PC-3 (cell line): ENCODE measurements around the gene IPO8. TPM values are rescaled to one million over a fixed set of nuclear protein-coding genes. Genes with fewer than 3 reads are reported as not detected.

Experiments used
- ATAC-seq: fragments of 200-7000 bp; cut with Tn5 transposase; 2 replicates; pipeline ENCODE4 v1.9.1; 2020; ENCODE audit warnings: mild to moderate bottlenecking, moderate library complexity
- BruUV-seq: library from RNA; stranded (reverse); fragments of 400-500 nt; replicated peaks from 2 replicates; lab custom pipeline; 2021; lab: Mats Ljungman, UMichigan
- CTCF ChIA-PET: fragments of 300-600 bp; sonication (Branson Sonifier 250); formaldehyde crosslinking; loops from one replicate; lab custom pipeline; 2022; ENCODE audit warnings: antibody characterized with exemption; lab: Charles Lee
- POLR2A ChIA-PET: fragments of 300-600 bp; sonication (Branson Sonifier 250); formaldehyde crosslinking; loops from one replicate; lab custom pipeline; 2022; ENCODE audit warnings: antibody characterized with exemption; ENCODE audit not compliant: unreplicated experiment; lab: Charles Lee
- DNase-seq: peaks from one replicate; pipeline ENCODE4 v3.0.0-alpha.2; 2015
- H2AFZ ChIP-seq: fragments of 300-600 bp; sonication (generic); 2 replicates; pipeline ENCODE4 v1.6.0; 2016; ENCODE audit warnings: antibody characterized with exemption, low read length
- H3F3A ChIP-seq: fragments of 300-600 bp; sonication (generic); one replicate; pipeline ENCODE4 v1.6.0; 2017; ENCODE audit warnings: antibody characterized with exemption, low read length, control low read depth, mild to moderate bottlenecking; ENCODE audit not compliant: unreplicated experiment
- H3K27ac ChIP-seq: fragments of 300-600 bp; sonication (generic); 2 replicates; pipeline ENCODE4 v1.5.1; 2016; ENCODE audit warnings: mild to moderate bottlenecking, low read length
- H3K27me3 ChIP-seq: fragments of 300-600 bp; sonication (generic); 2 replicates; pipeline ENCODE4 v1.6.1; 2016; ENCODE audit warnings: low read length, mixed read lengths
- H3K36me3 ChIP-seq: fragments of 300-600 bp; sonication (generic); 2 replicates; pipeline ENCODE4 v1.6.1; 2016; ENCODE audit warnings: low read depth, mixed run types, low read length, mixed read lengths
- H3K4me1 ChIP-seq: fragments of 300-600 bp; sonication (generic); 2 replicates; pipeline ENCODE4 v1.5.1; 2016; ENCODE audit warnings: low read length; ENCODE audit not compliant: insufficient read depth
- H3K4me2 ChIP-seq: fragments of 300-600 bp; sonication (generic); 2 replicates; pipeline ENCODE4 v1.6.0; 2016; ENCODE audit warnings: low read length
- H3K4me3 ChIP-seq: fragments of 300-600 bp; sonication (generic); 2 replicates; pipeline ENCODE4 v1.5.1; 2016; ENCODE audit warnings: mild to moderate bottlenecking, low read length, mixed read lengths
- H3K79me2 ChIP-seq: fragments of 300-600 bp; sonication (generic); 2 replicates; pipeline ENCODE4 v1.6.1; 2017; ENCODE audit warnings: low read length, mixed read lengths
- H3K9ac ChIP-seq: fragments of 300-600 bp; sonication (generic); 2 replicates; pipeline ENCODE4 v1.6.0; 2016; ENCODE audit warnings: mild to moderate bottlenecking, low read length
- H3K9me2 ChIP-seq: fragments of 300-600 bp; sonication (generic); replicated peaks from 2 replicates; pipeline ENCODE4 v1.6.1; 2016; ENCODE audit warnings: mixed run types, low read length, mixed read lengths
- H3K9me3 ChIP-seq: fragments of 300-600 bp; sonication (generic); 2 replicates; pipeline ENCODE4 v1.6.1; 2016; ENCODE audit warnings: low read length, mixed read lengths
- H4K20me1 ChIP-seq: fragments of 300-600 bp; sonication (generic); 2 replicates; pipeline ENCODE4 v1.6.1; 2016; ENCODE audit warnings: low read length, mixed read lengths
- CTCF ChIP-seq: fragments of 300-600 bp; sonication (generic); conservative IDR thresholded peaks from 2 replicates; pipeline ENCODE4 v1.5.1; 2017; ENCODE audit warnings: antibody characterized with exemption, low read depth, mild to moderate bottlenecking, low read length
- EZH2 ChIP-seq: fragments of 300-600 bp; sonication (generic); IDR thresholded peaks from one replicate; pipeline ENCODE4 v1.6.1; 2017; ENCODE audit warnings: antibody characterized with exemption, mild to moderate bottlenecking, low read length; ENCODE audit not compliant: unreplicated experiment
- EZH2phosphoT487 ChIP-seq: fragments of 300-600 bp; sonication (generic); IDR thresholded peaks from 2 replicates; pipeline ENCODE4 v1.6.1; 2018; ENCODE audit warnings: mild to moderate bottlenecking, antibody characterized with exemption, low read length, borderline replicate concordance
- intact Hi-C: fragments of 100-400 bp; cut with micrococcal nuclease; formaldehyde crosslinking; loops from 2 replicates; pipeline ENCODE4 v1.9.0; 2023
- total RNA-seq: library from RNA; depleted of rRNA; stranded (reverse); fragments of >200 nt; gene quantifications from 2 replicates; pipeline ENCODE4 v1.2.3, GENCODE V29; 2014

Gene IPO8
- total RNA-seq, 1 experiment from 2014 or later = 13.3 TPM

GRCh38 chr12:30696486-30696885, 817 bp upstream of the IPO8 start:
- no peaks in the 10 kb centered on the region for H3F3A ChIP-seq
- intact Hi-C loops = no loop called here
- H3K9ac ChIP-seq = no peak overlapping the region
- H3K79me2 ChIP-seq = peaks cover 42% of the 10 kb centered on the region
- H3K27me3 ChIP-seq = no peaks in the 10 kb centered on the region
- H2AFZ ChIP-seq = peak overlapping the region; percentile 90
- H3K4me1 ChIP-seq = peaks cover 36% of the 10 kb centered on the region; the same call in 1 of the 2 replicates
- no peaks in the 10 kb centered on the region for H3K9me2 ChIP-seq
- TF ChIP-seq CTCF (no peak), EZH2 (no peak), EZH2phosphoT487 (no peak)
- H3K4me3 ChIP-seq = no peak overlapping the region
- no peak overlapping the region for H3K27ac ChIP-seq
- H4K20me1 ChIP-seq = no peaks in the 10 kb centered on the region
- no peak for ATAC-seq
- no peaks in the 10 kb centered on the region for H3K36me3 ChIP-seq
- POLR2A ChIA-PET = no interaction called here
- DNase-seq = no peak
- peak overlapping the region; percentile 88 for H3K4me2 ChIP-seq
- CTCF ChIA-PET = no interaction called here
- no peaks in the 10 kb centered on the region for H3K9me3 ChIP-seq
- no TSS peak for BruUV-seq

GRCh38 chr12:30696103-30696408, 387 bp upstream of the IPO8 start:
- Histone ChIP-seq H3K9me3 (no peaks in the 10 kb centered on the region), H3K36me3 (no peaks in the 10 kb centered on the region), H2AFZ (peak overlapping the region; percentile 90), H3K9me2 (no peaks in the 10 kb centered on the region), H3K4me2 (peak overlapping the region; percentile 88), H3K4me3 (peak overlapping the region; percentile 93), H4K20me1 (no peaks in the 10 kb centered on the region), H3K9ac (peak overlapping the region; percentile 25; the same call in 1 of the 2 replicates), H3K27ac (no peak overlapping the region), H3K4me1 (peaks cover 39% of the 10 kb centered on the region; the same call in 1 of the 2 replicates), H3F3A (no peaks in the 10 kb centered on the region), H3K27me3 (no peaks in the 10 kb centered on the region), H3K79me2 (peaks cover 45% of the 10 kb centered on the region)
- POLR2A ChIA-PET = no interaction called here
- CTCF ChIA-PET = interaction anchor here (0.7 kb wide), 2 partner anchors 28 to 1983 kb away, joined by 14 to 18 read pairs; partner anchors contain the start of gene DNM1L
- BruUV-seq = TSS peak; percentile 56
- ATAC-seq (no peak), DNase-seq (no peak)
- TF ChIP-seq CTCF (no peak), EZH2phosphoT487 (no peak)
- intact Hi-C loops = no loop called here

- peak; percentile 47 for DNase-seq
- Histone ChIP-seq H3K4me3 (peak overlapping the region; percentile 93), H3K79me2 (peaks cover 60% of the 10 kb centered on the region), H3K27me3 (no peaks in the 10 kb centered on the region), H3F3A (no peaks in the 10 kb centered on the region), H3K9ac (peak overlapping the region; percentile 81), H3K36me3 (no peaks in the 10 kb centered on the region), H4K20me1 (no peaks in the 10 kb centered on the region), H3K9me3 (no peaks in the 10 kb centered on the region), H3K9me2 (no peaks in the 10 kb centered on the region), H2AFZ (peak overlapping the region; percentile 90), H3K4me1 (peaks cover 38% of the 10 kb centered on the region; the same call in 1 of the 2 replicates), H3K4me2 (peak overlapping the region; percentile 88), H3K27ac (no peak overlapping the region)
- ChIA-PET POLR2A (no interaction called here), CTCF (no interaction called here)
- intact Hi-C loops = loop anchor here (1.0 kb wide), 1 partner anchor 100 kb away; no protein-coding TSS in a partner anchor
- TF ChIP-seq EZH2phosphoT487 = no peak
- no peak for TF ChIP-seq EZH2
- TF ChIP-seq CTCF = no peak
- peak; percentile 67 for ATAC-seq
- no TSS peak for BruUV-seq
Observed at GRCh38 chr12:30694412-30695198, 1.1 kb downstream of the IPO8 start.
